ENCODE results near the gene TFPI.

DNA sequence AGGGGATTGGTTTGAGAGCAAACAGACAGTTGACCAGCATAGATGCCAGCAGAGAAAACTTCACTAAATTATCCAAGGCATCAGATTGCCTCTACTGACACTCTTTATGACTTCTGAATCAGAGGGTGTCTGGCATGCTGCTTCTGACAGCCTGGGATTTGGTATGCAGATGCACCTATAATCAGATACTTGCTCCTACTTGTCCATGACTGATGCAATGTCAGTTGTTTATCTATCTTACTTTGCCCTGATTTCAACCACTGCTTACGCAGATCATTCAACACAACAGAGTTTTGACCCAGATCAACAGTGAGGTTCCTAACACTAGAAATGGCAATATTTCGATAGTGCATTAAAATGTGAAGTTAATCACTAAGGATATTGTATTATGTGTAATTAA, 83.5 kb downstream of the TFPI start:
- TF ChIP-seq, protein P1, sequence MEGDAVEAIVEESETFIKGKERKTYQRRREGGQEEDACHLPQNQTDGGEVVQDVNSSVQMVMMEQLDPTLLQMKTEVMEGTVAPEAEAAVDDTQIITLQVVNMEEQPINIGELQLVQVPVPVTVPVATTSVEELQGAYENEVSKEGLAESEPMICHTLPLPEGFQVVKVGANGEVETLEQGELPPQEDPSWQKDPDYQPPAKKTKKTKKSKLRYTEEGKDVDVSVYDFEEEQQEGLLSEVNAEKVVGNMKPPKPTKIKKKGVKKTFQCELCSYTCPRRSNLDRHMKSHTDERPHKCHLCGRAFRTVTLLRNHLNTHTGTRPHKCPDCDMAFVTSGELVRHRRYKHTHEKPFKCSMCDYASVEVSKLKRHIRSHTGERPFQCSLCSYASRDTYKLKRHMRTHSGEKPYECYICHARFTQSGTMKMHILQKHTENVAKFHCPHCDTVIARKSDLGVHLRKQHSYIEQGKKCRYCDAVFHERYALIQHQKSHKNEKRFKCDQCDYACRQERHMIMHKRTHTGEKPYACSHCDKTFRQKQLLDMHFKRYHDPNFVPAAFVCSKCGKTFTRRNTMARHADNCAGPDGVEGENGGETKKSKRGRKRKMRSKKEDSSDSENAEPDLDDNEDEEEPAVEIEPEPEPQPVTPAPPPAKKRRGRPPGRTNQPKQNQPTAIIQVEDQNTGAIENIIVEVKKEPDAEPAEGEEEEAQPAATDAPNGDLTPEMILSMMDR (IDR thresholded peaks at IDR 0.05) = no peak
- TF ChIP-seq FOXS1 (CRISPR knock-in tag; IDR thresholded peaks at IDR 0.05) = no peak
- TF ChIP-seq JUN (IDR thresholded peaks at IDR 0.05) = no peak
- TF ChIP-seq, protein P2, sequence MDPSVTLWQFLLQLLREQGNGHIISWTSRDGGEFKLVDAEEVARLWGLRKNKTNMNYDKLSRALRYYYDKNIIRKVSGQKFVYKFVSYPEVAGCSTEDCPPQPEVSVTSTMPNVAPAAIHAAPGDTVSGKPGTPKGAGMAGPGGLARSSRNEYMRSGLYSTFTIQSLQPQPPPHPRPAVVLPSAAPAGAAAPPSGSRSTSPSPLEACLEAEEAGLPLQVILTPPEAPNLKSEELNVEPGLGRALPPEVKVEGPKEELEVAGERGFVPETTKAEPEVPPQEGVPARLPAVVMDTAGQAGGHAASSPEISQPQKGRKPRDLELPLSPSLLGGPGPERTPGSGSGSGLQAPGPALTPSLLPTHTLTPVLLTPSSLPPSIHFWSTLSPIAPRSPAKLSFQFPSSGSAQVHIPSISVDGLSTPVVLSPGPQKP (IDR thresholded peaks at IDR 0.05; ENCODE audit: low read depth, low read length) = no peak
- no peak for TF ChIP-seq PHF8 (IDR thresholded peaks at IDR 0.05; ENCODE audit: borderline replicate concordance, low read depth)
- TF ChIP-seq POLR2A (IDR thresholded peaks at IDR 0.05; ENCODE audit: low read length) = no peak
- TF ChIP-seq, protein P3, sequence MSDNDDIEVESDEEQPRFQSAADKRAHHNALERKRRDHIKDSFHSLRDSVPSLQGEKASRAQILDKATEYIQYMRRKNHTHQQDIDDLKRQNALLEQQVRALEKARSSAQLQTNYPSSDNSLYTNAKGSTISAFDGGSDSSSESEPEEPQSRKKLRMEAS (IDR thresholded peaks at IDR 0.05) = no peak

All from A549 (cell line).